Liver (tissue), 9 donors: ENCODE data around the gene IZUMO1. TPM values are rescaled to one million over a fixed set of nuclear protein-coding genes. Genes with fewer than 3 reads are reported as not detected.

Experiments used
- DNase-seq: peaks from one replicate; pipeline ENCODE4 v3.0.0-alpha.2; 2017; ENCODE audit warnings: low spot score
- H3K27ac ChIP-seq, 2 donors: one replicate each; pipeline ENCODE4 v1.7.0; 2013; ENCODE audit warnings: inconsistent platforms in 2 of 2, low read length in 2 of 2, control low read depth in 1 of 2, low read depth in 1 of 2, mild to moderate bottlenecking in 1 of 2
- H3K27me3 ChIP-seq, 4 donors: one replicate each; pipeline versions ENCODE4 v1.6.1 to v1.7.0; 2013; ENCODE audit warnings: low read length in 3 of 4, inconsistent platforms in 1 of 4, mild to moderate bottlenecking in 1 of 4, moderate library complexity in 1 of 4; ENCODE audit not compliant: control insufficient read depth in 4 of 4, insufficient read depth in 4 of 4
- H3K36me3 ChIP-seq, 4 donors: one replicate each; pipeline versions ENCODE4 v1.6.1 to v1.7.0; 2013; ENCODE audit warnings: low read length in 3 of 4, mild to moderate bottlenecking in 3 of 4, low read depth in 1 of 4, moderate library complexity in 1 of 4; ENCODE audit not compliant: control insufficient read depth in 4 of 4, insufficient read depth in 3 of 4
- H3K4me1 ChIP-seq, 4 donors: one replicate each; pipeline versions ENCODE4 v1.6.1 to v1.7.0; 2013; ENCODE audit warnings: low read length in 3 of 4, mild to moderate bottlenecking in 3 of 4, moderate library complexity in 1 of 4; ENCODE audit not compliant: control insufficient read depth in 4 of 4, insufficient read depth in 4 of 4
- H3K4me3 ChIP-seq, 3 donors: one replicate each; pipeline versions ENCODE4 v1.6.1 to v1.7.0; 2013; ENCODE audit warnings: low read length in 3 of 3, control low read depth in 1 of 3, low read depth in 1 of 3, mild to moderate bottlenecking in 1 of 3
- H3K9ac ChIP-seq, 2 donors: one replicate each; pipeline ENCODE4 v1.7.0; 2013; ENCODE audit warnings: low read length in 2 of 2, mild to moderate bottlenecking in 2 of 2, moderate library complexity in 2 of 2, control low read depth in 1 of 2, low read depth in 1 of 2
- H3K9me3 ChIP-seq, 4 donors: one replicate each; pipeline versions ENCODE4 v1.6.1 to v1.7.0; 2013; ENCODE audit warnings: low read length in 3 of 4; ENCODE audit not compliant: control insufficient read depth in 4 of 4
- EGR1 ChIP-seq, 2 donors: IDR thresholded peaks; 2 replicates each; pipeline ENCODE4 v1.6.1; 2016 to 2018; ENCODE audit warnings: antibody characterized with exemption in 2 of 2, low read depth in 2 of 2
- FOXA2 ChIP-seq: IDR thresholded peaks from 2 replicates; pipeline ENCODE4 v1.6.1; 2016; ENCODE audit warnings: antibody characterized with exemption
- GABPA ChIP-seq, 2 donors: IDR thresholded peaks in 1 of 2; conservative IDR thresholded peaks in 1 of 2; 2 replicates each; pipeline ENCODE4 v1.6.1; 2016; ENCODE audit warnings: antibody characterized with exemption in 2 of 2, mild to moderate bottlenecking in 1 of 2, moderate library complexity in 1 of 2
- HNF4A ChIP-seq, 2 donors: conservative IDR thresholded peaks; 2 replicates each; pipeline ENCODE4 v1.6.1; 2016; ENCODE audit warnings: antibody characterized with exemption in 2 of 2, mild to moderate bottlenecking in 2 of 2
- HNF4G ChIP-seq: IDR thresholded peaks from 2 replicates; pipeline ENCODE4 v1.6.1; 2016; ENCODE audit warnings: antibody characterized with exemption
- JUND ChIP-seq, 2 donors: IDR thresholded peaks; 2 replicates each; pipeline ENCODE4 v1.6.1; 2016; ENCODE audit warnings: antibody characterized with exemption in 2 of 2
- RAD21 ChIP-seq, 2 donors: IDR thresholded peaks; 2 replicates each; pipeline ENCODE4 v1.6.1; 2016; ENCODE audit warnings: antibody characterized with exemption in 2 of 2, mild to moderate bottlenecking in 2 of 2
- RXRA ChIP-seq, 2 donors: IDR thresholded peaks; 2 replicates each; pipeline ENCODE4 v1.6.1; 2017 to 2018; ENCODE audit warnings: antibody characterized with exemption in 2 of 2, mild to moderate bottlenecking in 1 of 2
- SP1 ChIP-seq: IDR thresholded peaks from 2 replicates; pipeline ENCODE4 v1.6.1; 2018; ENCODE audit warnings: antibody characterized with exemption, mild to moderate bottlenecking
- TAF1 ChIP-seq: conservative IDR thresholded peaks from 2 replicates; pipeline ENCODE4 v1.6.1; 2016; ENCODE audit warnings: antibody characterized with exemption, mild to moderate bottlenecking
- YY1 ChIP-seq: IDR thresholded peaks from 2 replicates; pipeline ENCODE4 v1.6.1; 2016; ENCODE audit warnings: antibody characterized with exemption, mild to moderate bottlenecking
- WGBS: extraction: QIAGEN DNeasy Blood & Tissue Kit; methylation state at CpG from one replicate; pipeline ENCODE4 v1.1.7; 2013; 5-methylcytosine and 5-hydroxymethylcytosine counted together
- polyA plus RNA-seq, 2 donors: library from polyadenylated mRNA; stranded (reverse) in 1 of 2; unstranded in 1 of 2; fragments of 200-250 nt in 1 of 2; fragments of >200 nt in 1 of 2; fragmentation: Nextera tagmentation in 1 of 2; extraction: Ambion mirVana in 1 of 2; gene quantifications; one replicate each; pipeline versions ENCODE4 v1.2.1 to v1.2.3, GENCODE V29; 2013 to 2015
- total RNA-seq, 2 donors: library from RNA; depleted of rRNA; stranded (reverse); fragments of >200 nt; gene quantifications; one replicate each; pipeline ENCODE4 v1.2.3, GENCODE V29; 2014
- TF ChIP-seq, protein P1 (sequence below): fragments of 150-350 bp; IDR thresholded peaks from 2 replicates; pipeline ENCODE4 v1.5.1; 2017; ENCODE audit warnings: improper control_type of control experiment, low read depth, low read length; ENCODE audit not compliant: missing input control
- TF ChIP-seq, protein P2 (sequence below): IDR thresholded peaks from 2 replicates; pipeline ENCODE4 v1.6.1; 2016; ENCODE audit warnings: antibody characterized with exemption
- TF ChIP-seq, protein P3 (sequence below): IDR thresholded peaks from 2 replicates; pipeline ENCODE4 v1.6.1; 2016; ENCODE audit warnings: antibody characterized with exemption
- TF ChIP-seq, protein P4 (sequence below): IDR thresholded peaks from 2 replicates; pipeline ENCODE4 v1.6.1; 2016; ENCODE audit warnings: antibody characterized with exemption
- donor health status: healthy.
- donor health status: healthy.
- donor health status: healthy.
- donor health status: healthy.
- donor health status: healthy.

Gene IZUMO1
- total and polyA plus RNA-seq, 4 donors, result 0.33 to 0.47 TPM; not detected in 2

DNA sequence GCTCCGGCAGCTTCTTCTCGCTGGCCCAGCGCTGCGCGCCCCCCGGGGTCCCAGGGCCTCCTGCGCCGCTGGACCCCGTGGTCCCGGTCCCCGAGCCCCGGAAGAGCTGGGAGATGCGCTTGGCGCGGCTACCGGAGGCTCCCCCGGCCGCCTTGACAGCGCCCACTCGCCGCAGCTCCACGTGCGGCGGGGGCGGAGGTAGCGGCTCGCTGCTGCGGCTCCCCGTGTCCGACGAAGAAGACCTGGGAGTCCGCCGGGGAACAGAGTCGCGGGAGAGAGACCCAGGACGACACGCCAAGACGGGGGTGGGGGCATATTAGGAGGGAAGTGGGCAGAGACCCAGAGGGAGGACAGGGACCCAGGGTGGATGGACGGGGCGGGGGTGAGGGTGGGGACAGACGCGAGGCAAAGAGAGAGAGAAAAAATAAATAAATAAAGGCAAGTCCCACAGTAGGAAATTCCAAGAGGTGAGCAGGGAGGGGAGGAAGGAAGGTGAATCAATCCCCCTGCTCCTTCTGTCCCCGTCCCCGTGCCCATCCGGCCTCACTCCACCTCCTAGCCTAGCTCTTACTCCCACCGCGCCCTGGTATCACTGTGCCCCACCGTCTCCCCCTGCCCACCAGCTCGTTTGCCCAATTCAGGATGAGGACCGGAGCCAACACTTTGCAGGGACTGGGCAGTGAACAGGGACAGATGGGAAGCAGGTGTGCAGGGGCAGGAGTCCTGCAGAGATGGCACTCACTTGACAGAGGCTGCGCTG lies 7.1 kb downstream of the IZUMO1 start (continued):
- TF ChIP-seq, protein P1, sequence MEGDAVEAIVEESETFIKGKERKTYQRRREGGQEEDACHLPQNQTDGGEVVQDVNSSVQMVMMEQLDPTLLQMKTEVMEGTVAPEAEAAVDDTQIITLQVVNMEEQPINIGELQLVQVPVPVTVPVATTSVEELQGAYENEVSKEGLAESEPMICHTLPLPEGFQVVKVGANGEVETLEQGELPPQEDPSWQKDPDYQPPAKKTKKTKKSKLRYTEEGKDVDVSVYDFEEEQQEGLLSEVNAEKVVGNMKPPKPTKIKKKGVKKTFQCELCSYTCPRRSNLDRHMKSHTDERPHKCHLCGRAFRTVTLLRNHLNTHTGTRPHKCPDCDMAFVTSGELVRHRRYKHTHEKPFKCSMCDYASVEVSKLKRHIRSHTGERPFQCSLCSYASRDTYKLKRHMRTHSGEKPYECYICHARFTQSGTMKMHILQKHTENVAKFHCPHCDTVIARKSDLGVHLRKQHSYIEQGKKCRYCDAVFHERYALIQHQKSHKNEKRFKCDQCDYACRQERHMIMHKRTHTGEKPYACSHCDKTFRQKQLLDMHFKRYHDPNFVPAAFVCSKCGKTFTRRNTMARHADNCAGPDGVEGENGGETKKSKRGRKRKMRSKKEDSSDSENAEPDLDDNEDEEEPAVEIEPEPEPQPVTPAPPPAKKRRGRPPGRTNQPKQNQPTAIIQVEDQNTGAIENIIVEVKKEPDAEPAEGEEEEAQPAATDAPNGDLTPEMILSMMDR, result no peak
- no peak for TF ChIP-seq JUND (IDR thresholded peaks at IDR 0.05)
- no peak for TF ChIP-seq FOXA2
- no peak for TF ChIP-seq GABPA (IDR thresholded peaks at IDR 0.05 in 1 of 2, conservative IDR thresholded peaks at IDR 0.05 in 1 of 2)
- TF ChIP-seq HNF4A (conservative IDR thresholded peaks at IDR 0.05), result no peak
- TF ChIP-seq, protein P2, sequence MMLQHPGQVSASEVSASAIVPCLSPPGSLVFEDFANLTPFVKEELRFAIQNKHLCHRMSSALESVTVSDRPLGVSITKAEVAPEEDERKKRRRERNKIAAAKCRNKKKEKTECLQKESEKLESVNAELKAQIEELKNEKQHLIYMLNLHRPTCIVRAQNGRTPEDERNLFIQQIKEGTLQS, result no peak
- TF ChIP-seq HNF4G, result no peak
- TF ChIP-seq YY1, result no peak
- TF ChIP-seq TAF1, result no peak

DNA sequence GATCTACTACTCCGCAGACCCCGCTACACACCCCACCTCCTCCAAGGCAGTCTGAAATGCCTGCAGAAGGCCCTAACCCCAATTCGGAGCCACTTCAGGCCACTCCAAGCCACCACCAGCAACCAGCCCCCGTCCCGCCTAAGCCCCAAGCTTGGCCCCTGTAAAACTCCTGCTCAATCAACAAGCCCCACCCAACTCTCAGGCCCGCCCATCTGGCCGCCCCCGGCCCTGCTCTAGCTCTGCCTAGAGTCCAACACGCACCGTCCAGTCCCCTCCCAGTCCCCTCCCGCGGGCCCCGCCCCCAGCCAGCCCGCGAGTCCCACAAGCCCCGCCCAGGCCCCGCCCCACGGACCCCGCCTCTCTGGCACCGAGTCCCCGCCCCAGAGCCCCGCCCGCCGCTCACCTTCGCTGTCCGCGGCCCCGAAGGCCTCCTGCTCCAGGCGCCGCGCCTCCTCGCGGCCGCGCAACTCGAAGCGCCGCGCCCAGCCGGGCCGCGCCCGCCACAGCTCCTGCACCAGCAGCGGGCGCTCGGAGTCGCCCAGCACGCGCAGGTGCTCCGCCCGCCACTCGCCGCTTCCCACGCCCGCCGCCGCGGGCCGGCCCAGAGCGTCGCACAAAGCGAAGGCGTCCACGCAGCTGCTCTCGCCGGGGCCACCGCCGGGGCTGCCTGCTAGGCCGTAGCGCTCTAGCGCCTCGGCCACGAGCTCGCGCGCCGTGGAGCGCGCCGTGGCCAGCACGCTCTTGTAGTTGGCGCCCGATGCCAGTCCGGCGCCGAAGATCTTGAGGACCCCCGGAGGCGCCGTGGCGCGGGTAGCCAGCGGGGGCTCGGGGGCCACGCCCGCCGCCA lies 7.9 kb downstream of the IZUMO1 start:
- TF ChIP-seq, protein P3, sequence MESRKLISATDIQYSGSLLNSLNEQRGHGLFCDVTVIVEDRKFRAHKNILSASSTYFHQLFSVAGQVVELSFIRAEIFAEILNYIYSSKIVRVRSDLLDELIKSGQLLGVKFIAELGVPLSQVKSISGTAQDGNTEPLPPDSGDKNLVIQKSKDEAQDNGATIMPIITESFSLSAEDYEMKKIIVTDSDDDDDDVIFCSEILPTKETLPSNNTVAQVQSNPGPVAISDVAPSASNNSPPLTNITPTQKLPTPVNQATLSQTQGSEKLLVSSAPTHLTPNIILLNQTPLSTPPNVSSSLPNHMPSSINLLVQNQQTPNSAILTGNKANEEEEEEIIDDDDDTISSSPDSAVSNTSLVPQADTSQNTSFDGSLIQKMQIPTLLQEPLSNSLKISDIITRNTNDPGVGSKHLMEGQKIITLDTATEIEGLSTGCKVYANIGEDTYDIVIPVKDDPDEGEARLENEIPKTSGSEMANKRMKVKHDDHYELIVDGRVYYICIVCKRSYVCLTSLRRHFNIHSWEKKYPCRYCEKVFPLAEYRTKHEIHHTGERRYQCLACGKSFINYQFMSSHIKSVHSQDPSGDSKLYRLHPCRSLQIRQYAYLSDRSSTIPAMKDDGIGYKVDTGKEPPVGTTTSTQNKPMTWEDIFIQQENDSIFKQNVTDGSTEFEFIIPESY, result no peak
- TF ChIP-seq, protein P1, result peak; percentile 60
- TF ChIP-seq EGR1 (IDR thresholded peaks at IDR 0.05; ENCODE audit: low read depth in 2 of 2) (peak in 1 of 2 donors; percentile 66), SP1 (peak; percentile 50), YY1 (no peak), RXRA (IDR thresholded peaks at IDR 0.05) (no peak), RAD21 (IDR thresholded peaks at IDR 0.05) (peak in 1 of 2 donors; percentile 51)
- TF ChIP-seq, protein P4, sequence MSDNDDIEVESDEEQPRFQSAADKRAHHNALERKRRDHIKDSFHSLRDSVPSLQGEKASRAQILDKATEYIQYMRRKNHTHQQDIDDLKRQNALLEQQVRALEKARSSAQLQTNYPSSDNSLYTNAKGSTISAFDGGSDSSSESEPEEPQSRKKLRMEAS, result no peak
- Histone ChIP-seq H3K4me3 (peak overlapping the region; percentile 46 to 72 (median 49)), H3K9ac (peak overlapping the region; percentile 53 to 77), H3K36me3 (no peaks in the 10 kb centered on the region), H3K27me3 (no peaks in the 10 kb centered on the region), H3K9me3 (no peaks in the 10 kb centered on the region), H3K27ac (peak overlapping the region; percentile 57 to 59), H3K4me1 (peaks cover 2 to 9% (median 7%) of the 10 kb centered on the region in 4 donors)
- WGBS, result 3% methylated on average over 96 of the region's 96 CpGs
- peak; percentile 99 for DNase-seq
